Activated gamma-delta T cell treated with Interleukin-2 at 50 U/mL for 16 hours (primary cell): Measurements from ENCODE around the gene ANKRD33B.

Source experiments
- DNase-seq: peaks from one replicate; pipeline ENCODE4 v3.0.0-alpha.2; 2020

ANKRD33B gene

DNA sequence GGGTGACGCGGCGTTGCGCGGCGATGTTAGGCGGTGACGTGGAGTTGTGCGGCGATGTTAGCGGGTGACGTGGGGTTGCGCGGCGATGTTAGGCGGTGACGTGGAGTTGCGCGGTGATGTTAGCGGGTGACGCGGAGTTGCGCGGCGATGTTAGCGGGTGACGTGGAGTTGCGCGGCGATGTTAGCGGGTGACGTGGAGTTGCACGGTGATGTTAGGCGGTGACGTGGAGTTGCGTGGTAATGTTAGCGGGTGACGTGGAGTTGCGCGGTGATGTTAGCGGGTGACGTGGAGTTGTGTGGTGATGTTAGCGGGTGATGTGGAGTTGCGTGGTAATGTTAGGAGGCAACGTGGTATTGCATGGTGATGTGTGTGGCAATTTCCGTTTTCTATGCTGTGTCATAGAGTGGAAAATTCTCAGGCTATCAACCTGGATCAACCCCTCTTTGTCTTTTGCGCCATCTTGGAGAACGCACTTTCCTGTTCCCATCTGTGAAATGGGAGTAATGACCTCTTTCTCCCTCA, 76.0 kb downstream of the ANKRD33B start:
- no peak for DNase-seq

DNA sequence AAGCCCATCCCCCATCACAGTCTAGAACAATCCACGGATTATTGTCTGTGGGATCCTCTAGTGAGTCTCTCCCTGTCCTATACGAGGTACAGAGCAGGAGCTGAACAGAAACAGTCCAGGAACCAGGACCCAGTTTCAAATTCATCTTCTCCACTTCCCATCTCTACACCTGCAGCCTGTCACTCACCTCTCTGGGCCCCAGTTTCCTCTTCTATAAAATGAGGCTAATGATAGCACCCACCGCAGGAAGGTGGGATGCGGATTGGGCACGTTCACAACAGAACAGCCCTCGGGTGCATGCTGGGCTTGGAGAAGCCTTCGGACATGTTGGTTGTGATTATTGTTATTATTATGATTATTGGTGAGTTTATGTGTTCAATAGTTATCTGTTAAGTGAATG, 78.5 kb downstream of the ANKRD33B start:
- no peak for DNase-seq

- no peak for DNase-seq
Measured at GRCh38 chr5:10644192-10644591, 80.3 kb downstream of the ANKRD33B start.

DNA sequence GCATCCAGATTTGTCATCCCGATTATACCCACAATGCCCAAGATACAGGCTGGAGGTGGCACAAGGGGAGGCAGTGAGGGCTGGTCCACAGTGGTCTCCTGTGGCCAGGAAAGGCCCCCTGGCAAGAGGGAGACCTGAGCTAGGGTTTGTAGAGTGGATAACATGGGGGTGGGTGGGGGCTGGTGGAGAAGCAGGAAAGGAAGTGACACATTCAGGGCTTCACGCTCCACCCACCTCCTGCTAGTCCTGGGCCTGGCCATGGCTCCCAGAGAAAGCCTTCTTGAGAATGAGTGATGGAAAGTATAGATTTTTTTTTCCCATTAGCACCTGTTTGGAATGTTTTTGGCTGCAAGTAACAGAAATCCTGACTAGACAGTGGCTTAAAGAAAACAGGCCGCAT, 81.3 kb downstream of the ANKRD33B start:
- no peak for DNase-seq

GRCh38 chr5:10645671-10646070, 81.8 kb downstream of the ANKRD33B start:
- DNase-seq, result no peak

DNA sequence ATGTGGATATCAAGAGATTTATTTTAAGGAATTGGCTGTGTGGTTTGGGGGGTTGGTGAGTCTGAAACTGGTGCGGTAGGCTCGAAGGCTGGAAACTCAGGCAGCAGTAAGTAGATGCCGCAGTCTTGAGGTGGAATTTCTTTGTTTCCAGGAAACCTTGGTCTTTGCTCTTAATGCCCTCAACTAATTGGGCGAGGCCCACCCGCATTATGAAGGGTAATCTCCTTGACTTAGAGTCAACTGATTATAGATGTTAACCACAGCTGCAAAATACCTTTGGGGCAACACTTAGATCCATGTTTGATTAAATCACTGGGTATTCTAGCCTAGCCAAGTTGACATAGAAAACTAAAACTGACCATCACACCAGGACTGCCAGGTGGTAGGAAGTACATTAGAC, 83.8 kb downstream of the ANKRD33B start:
- no peak for DNase-seq

DNA sequence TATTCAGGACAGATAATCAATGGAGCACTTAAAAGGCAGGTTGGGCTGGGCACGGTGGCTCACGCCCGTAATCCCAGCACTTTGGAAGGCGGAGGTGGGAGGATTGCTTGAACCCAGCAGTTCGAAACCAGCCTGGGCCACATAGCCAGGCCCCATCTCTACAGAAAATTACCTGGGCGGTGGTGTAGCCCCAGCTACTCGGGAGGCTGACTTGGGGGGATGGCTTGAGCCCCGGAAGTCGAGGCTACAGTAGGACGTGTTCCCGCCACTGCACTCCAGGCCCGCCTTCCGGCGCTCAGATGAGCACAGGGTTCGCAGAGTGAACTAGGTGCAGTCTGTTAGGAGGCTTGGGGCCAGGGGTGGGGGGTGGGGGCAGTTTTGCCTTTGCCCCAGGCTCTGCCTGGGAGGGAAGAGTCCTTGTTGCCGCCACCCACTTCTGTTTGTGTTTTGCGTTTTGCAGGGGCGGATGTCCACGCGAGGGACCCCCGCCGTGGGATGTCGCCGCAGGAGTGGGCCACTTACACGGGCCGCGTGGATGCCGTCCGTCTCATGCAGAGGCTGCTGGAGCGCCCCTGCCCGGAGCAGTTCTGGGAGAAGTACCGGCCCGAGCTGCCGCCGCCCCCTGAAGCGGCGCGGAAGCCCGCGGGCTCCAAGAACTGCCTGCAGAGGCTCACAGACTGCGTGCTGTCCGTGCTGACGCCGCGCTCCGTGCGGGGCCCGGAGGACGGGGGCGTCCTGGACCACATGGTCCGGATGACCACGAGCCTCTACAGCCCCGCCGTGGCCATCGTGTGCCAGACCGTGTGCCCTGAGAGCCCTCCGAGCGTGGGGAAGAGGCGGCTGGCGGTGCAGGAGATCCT, 85.2 kb downstream of the ANKRD33B start:
- DNase-seq, result no peak

DNA sequence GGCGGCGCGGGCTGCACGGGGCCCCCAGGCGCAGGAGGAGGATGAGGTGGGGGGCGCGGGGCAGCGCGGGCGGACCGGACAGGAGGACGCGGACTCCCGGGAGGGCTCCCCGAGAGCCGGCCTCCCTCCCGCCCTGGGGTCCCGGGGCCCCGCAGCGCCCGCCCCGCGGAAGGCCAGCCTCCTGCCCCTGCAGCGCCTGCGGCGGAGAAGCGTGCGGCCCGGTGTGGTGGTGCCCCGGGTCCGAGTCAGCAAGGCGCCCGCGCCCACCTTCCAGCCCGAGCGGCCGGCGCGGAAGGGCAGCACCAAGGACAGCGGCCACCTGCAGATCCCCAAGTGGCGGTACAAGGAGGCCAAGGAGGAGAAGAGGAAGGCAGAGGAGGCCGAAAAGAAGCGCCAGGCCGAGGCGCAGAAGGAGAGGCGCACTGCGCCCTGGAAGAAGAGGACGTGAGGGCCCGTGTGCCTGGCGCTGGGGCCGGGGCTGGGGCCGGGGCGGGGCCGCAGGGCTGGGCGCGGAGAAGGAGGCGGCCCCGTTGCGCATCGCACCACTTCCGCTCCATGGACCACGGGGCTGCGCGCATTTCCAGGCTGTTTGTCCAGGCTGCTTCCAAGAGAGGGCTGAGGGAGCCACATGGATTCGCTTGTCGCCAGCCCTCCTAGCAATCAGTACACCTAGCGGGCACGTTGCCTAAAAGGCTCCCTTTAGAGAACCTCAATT, 86.0 kb downstream of the ANKRD33B start:
- DNase-seq, result no peak

DNA sequence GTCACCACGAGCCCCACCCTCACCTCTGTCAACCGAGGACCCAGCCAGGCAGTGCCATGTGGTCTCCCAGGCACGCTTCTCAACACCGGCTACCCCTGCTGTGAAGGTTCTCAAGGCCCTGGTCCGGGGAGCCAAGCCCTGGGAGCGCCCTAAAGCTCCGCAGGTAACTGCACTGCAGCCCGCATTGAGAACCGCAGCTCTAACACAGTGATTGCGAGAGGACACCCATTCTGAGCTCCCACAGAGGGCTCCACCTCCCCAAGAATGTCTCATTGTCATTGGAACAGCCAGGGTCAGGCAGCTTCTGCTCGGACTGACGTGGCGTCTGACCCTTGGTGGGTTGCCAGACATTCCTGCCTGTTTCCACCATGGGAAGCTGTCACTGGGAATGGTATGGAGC, 88.3 kb downstream of the ANKRD33B start:
- DNase-seq, result no peak

DNA sequence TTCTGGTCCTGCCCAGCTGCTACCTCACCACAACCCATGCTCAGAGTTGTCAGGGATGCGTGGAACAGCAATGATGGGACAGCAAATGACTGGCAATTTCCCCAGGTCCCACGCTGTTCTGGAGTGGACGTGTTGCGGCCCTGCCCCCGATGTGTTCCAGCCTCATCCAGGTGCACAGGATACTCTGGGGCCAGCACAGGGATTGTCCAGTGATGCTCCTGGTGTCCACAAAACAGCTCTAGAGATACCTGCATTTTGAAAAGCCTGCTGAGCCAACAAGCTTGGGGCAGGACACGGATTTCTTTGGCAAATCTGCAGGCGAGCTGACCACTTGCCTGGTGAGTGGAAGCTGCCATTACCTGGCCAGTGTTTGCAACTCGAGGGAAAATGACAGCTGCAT, 88.7 kb downstream of the ANKRD33B start:
- DNase-seq, result no peak

- no peak for DNase-seq
Measured at GRCh38 chr5:10653043-10653442, 89.2 kb downstream of the ANKRD33B start.

DNA sequence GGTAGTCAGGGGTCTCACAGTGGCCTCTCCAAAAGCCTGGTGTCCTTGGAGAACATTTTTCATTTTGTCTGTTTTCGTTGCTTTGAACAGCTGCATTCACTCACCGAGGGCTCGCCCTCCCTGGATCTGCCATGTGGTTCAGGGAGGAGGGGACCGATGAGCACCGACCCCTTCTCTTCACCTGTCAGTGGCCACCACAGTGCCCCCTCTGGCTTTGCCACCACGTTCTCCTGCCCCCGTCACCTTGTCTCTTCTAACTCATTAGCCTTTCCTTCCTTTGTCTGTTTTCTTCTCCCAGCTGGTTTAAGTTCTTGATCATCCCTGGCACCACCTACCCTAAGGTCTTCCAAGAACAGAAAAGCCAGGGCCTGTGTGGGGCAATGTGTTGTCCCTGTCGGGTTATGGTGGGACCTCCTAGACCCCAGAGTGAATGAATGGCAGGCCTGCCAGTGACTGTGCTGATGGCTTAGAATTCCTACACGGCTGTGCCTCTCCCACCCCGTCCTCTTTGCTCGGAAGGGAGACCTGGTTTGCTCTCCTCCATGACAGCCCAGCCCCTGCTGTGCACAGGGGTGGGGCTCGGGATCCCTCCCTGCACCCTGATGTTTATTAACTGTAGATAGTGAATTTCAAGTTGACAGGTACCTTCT, 90.0 kb downstream of the ANKRD33B start:
- no peak for DNase-seq

DNA sequence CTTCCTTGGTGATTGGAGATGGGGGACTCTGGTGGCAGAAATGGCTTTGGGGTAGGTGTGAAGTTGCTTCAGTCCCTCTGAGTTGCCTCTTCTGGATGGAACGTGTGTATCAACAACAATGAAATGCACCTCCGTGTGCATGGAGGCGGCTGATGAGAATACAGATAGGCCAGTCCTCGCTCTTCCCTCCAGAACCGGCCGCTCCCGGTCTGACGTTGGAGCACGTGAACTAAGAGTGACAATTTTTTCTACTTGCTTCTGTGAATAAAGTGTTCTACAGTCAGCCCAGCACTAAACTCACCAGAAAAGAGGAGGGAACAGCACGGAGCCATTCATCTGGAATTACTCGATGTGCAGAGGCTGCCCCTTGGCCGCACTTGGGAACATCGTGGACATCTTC, 90.7 kb downstream of the ANKRD33B start:
- DNase-seq, result no peak

GRCh38 chr5:10655161-10655971, 91.5 kb downstream of the ANKRD33B start:
- no peak for DNase-seq

GRCh38 chr5:10655972-10656830, 92.3 kb downstream of the ANKRD33B start:
- no peak for DNase-seq

DNA sequence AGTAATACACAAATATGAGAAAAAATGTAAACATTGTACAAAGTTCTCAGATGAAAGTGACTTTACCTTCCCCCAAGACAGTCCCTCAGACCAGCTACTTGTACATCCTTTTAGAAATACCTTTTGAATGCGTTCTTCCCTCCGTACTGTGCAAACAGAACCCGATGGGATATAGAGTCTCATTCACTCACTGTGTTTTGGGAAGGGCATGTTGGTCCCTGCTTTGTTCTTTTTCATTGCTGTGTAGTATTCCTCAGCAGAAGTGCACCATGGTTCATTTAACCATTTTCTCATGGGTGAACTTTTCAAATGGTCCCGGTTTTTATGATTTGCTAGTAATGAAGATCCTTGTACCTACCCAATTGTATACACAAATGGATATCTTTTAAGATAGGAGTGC, 94.4 kb downstream of the ANKRD33B start:
- DNase-seq, result no peak

DNA sequence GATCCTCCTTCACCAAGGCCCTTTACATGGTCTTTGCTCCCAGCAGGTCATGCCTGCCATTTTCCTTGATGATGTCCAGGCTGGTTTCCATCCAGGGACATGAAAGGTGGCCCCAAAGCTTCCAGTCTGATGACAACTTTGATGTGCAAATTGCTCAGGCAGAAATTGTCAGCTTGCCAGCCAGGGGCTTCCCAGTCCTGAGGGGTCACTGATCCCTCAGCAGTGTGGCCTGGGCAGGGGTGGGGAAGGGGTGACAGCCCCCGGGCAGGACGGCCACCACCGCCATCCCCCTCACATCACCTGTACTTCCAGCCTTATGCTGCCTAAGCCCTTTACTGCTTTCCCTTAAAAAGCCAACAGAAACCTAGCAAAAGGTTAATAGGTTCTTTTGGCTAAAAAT, 96.3 kb downstream of the ANKRD33B start:
- DNase-seq, result no peak

DNA sequence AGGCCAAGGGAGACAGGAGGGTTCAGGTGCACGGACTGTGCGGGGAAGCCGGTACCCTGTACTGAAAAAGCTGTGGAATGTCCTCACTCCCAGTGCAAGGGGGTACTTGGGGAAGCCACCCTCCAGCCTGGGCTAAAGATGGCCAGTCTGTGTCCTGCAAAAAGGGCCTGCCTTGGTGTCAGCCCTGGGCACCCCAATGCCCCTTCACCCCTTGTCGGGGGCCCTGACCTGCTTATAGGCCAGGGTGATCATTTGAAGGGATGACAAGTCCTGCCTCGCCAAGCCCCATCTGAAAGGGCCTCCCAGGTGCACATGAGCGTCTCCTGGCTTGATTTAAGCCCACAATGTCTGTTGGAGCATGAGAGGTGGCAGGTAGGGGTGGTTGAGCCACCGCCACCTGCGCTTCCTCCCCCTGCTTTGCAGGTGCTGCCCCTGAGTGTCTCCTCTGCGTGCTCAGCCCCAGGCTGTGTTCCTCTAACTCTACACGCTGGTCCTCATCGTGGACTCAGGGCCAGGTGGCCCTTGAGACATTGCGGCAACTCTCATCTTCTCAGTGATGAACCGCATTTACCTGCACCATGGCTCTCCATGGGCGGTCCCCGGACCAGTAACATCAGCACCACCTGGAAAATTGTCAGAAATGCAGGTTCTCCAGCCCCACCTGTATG, 97.0 kb downstream of the ANKRD33B start:
- DNase-seq, result no peak

DNA sequence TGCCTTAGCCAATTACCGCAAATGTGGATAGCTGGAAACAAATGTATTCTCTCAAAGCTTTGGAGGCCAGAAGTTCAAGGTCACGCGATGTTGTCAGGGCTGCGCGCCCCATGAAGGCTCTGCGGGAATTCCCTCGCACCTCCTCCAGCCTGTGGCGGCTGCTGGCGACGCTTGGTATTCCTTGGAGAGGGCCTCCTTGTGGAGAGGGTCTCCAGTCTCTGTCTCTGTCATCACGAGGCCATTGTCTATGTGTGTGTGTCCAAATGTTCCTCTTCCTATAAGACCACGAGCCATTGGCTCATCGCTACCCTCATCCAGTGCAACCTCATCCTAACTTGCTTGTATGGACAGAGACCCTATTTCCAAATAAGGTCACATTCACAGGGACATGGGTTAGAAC, 97.5 kb downstream of the ANKRD33B start:
- DNase-seq, result no peak

GRCh38 chr5:10662083-10662482, 98.2 kb downstream of the ANKRD33B start:
- DNase-seq, result no peak
